G401.6 (cell line): ENCODE data around the gene HDAC9.
"Not testable (repeated sequence)": the region's sequence is repeated elsewhere in the genome, so short reads cannot be mapped to it uniquely, and the experiment has no call there.

Experiments
- FAIRE-seq: peaks from 2 replicates; lab custom pipeline; 2012; peaks lifted over from hg19 to GRCh38; lab: Jason Lieb, UNC

Gene HDAC9

GRCh38 chr7:18900803-18901202, 405.3 kb downstream of the HDAC9 start:
- FAIRE-seq: no peak

- no peak for FAIRE-seq
Observed at GRCh38 chr7:18901351-18901750, 405.8 kb downstream of the HDAC9 start.

GRCh38 chr7:18901982-18902421, 406.5 kb downstream of the HDAC9 start:
- FAIRE-seq: no peak

GRCh38 chr7:18902892-18903291, 407.3 kb downstream of the HDAC9 start:
- no peak for FAIRE-seq

- no peak for FAIRE-seq
Observed at GRCh38 chr7:18903695-18904094, 408.1 kb downstream of the HDAC9 start.

GRCh38 chr7:18905316-18905943, 409.9 kb downstream of the HDAC9 start:
- FAIRE-seq: no peak

- no peak for FAIRE-seq
Observed at GRCh38 chr7:18906901-18907300, 411.4 kb downstream of the HDAC9 start.

GRCh38 chr7:18913106-18913505, 417.6 kb downstream of the HDAC9 start:
- FAIRE-seq: no peak

GRCh38 chr7:18916826-18917225, 421.3 kb downstream of the HDAC9 start:
- FAIRE-seq: no peak

- no peak for FAIRE-seq
Observed at GRCh38 chr7:18927134-18927533, 431.6 kb downstream of the HDAC9 start.

- peak; percentile 3 for FAIRE-seq
Observed at GRCh38 chr7:18936265-18936664, 440.7 kb downstream of the HDAC9 start.

GRCh38 chr7:18939771-18940592, 444.4 kb downstream of the HDAC9 start:
- peak; percentile 17 for FAIRE-seq

GRCh38 chr7:18940593-18941134, 445.1 kb downstream of the HDAC9 start:
- FAIRE-seq: no peak

- FAIRE-seq: no peak
Observed at GRCh38 chr7:18941207-18941606, 445.7 kb downstream of the HDAC9 start.

- FAIRE-seq: no peak
Observed at GRCh38 chr7:18948521-18948920, 453.0 kb downstream of the HDAC9 start.

- FAIRE-seq: no peak
Observed at GRCh38 chr7:18952846-18953245, 457.3 kb downstream of the HDAC9 start.

GRCh38 chr7:18958627-18959026, 463.1 kb downstream of the HDAC9 start:
- no peak for FAIRE-seq

GRCh38 chr7:18960725-18961124, 465.2 kb downstream of the HDAC9 start:
- FAIRE-seq: no peak

GRCh38 chr7:18962031-18962430, 466.5 kb downstream of the HDAC9 start:
- no peak for FAIRE-seq

- FAIRE-seq: no peak
Observed at GRCh38 chr7:18965657-18966056, 470.1 kb downstream of the HDAC9 start.

GRCh38 chr7:18967755-18968154, 472.2 kb downstream of the HDAC9 start:
- not testable (repeated sequence) for FAIRE-seq

- FAIRE-seq: no peak
Observed at GRCh38 chr7:18971839-18972238, 476.3 kb downstream of the HDAC9 start.

GRCh38 chr7:18974803-18975202, 479.3 kb downstream of the HDAC9 start:
- no peak for FAIRE-seq

- FAIRE-seq: no peak
Observed at GRCh38 chr7:18975276-18975675, 479.7 kb downstream of the HDAC9 start.
